Duodenal mucosa (tissue), 2 donors: ENCODE data around the gene PTPRG.

ENCODE experiments used
- H3K27ac ChIP-seq: one replicate; pipeline ENCODE4 v1.7.0; 2013; ENCODE audit warnings: low read depth, low read length
- H3K27me3 ChIP-seq, 2 donors: one replicate each; pipeline ENCODE4 v1.7.0; 2013; ENCODE audit warnings: low read length in 2 of 2, control low read depth in 1 of 2; ENCODE audit not compliant: insufficient read depth in 2 of 2, control insufficient read depth in 1 of 2
- H3K36me3 ChIP-seq, 2 donors: one replicate each; pipeline ENCODE4 v1.7.0; 2013; ENCODE audit warnings: low read length in 2 of 2, control low read depth in 1 of 2; ENCODE audit not compliant: insufficient read depth in 2 of 2, control insufficient read depth in 1 of 2
- H3K4me1 ChIP-seq, 2 donors: one replicate each; pipeline ENCODE4 v1.7.0; 2013; ENCODE audit warnings: low read length in 2 of 2, control low read depth in 1 of 2; ENCODE audit not compliant: insufficient read depth in 2 of 2, control insufficient read depth in 1 of 2
- H3K4me3 ChIP-seq, 2 donors: one replicate each; pipeline ENCODE4 v1.7.0; 2013; ENCODE audit warnings: low read length in 2 of 2, low read depth in 1 of 2
- H3K9ac ChIP-seq, 2 donors: one replicate each; pipeline ENCODE4 v1.7.0; 2013; ENCODE audit warnings: low read length in 2 of 2, low read depth in 1 of 2
- H3K9me3 ChIP-seq, 2 donors: one replicate each; pipeline ENCODE4 v1.7.0; 2013; ENCODE audit warnings: low read length in 2 of 2, control low read depth in 1 of 2; ENCODE audit not compliant: control insufficient read depth in 1 of 2

The PTPRG gene

DNA sequence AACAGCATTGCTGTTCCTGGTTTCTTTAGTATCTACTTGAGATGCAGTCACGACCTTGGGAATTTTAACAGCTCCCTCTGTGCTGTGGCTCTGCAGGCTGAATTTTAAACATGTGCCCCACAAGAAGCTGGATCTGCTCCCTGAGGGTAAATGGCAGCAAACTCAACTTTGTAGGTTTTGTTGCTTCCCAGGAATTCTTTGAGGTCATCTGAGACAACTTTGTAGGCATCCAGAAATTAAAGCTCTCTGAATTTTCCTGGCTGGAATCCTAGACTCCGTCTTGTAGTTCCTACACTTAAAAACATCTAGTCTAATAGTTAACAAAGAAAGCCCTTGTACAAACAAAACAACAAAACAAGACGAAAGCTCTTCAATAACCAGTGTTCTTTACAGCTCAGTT lies 445.7 kb downstream of the PTPRG start:
- Histone ChIP-seq H3K36me3 (peaks cover 2 to 3% of the 10 kb centered on the region in 2 donors), H3K9ac (no peak overlapping the region), H3K4me1 (no peaks in the 10 kb centered on the region), H3K4me3 (no peak overlapping the region), H3K27me3 (no peaks in the 10 kb centered on the region), H3K27ac (no peak overlapping the region), H3K9me3 (no peaks in the 10 kb centered on the region)

GRCh38 chr3:62010989-62011388 lies 449.6 kb downstream of the PTPRG start:
- Histone ChIP-seq H3K27ac (no peak overlapping the region), H3K9me3 (no peaks in the 10 kb centered on the region), H3K4me1 (no peaks in the 10 kb centered on the region), H3K36me3 (peaks cover 0 to 3% of the 10 kb centered on the region in 2 donors), H3K9ac (no peak overlapping the region), H3K4me3 (no peak overlapping the region), H3K27me3 (no peaks in the 10 kb centered on the region)

DNA sequence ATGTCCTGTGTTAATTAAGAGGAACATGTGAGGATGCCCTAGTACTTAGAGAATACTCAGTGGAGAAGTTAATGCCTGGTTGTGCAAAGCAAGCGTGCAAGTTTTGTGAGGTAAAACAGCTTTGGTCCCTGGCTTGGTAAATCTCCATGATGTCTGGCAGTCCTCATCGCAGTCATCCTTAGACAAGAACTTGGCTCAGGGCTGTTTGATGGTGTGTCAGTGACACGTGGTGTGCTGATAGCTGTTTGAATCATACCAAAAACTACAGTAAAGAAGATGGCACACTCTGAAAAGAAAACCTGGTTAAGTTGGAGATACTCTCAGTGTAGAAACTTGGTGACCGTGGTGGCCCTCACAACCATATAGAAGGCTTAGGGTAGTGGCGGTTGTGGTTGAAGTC lies 450.3 kb downstream of the PTPRG start:
- Histone ChIP-seq H3K27me3 (no peaks in the 10 kb centered on the region), H3K9ac (no peak overlapping the region), H3K4me1 (no peaks in the 10 kb centered on the region), H3K4me3 (no peak overlapping the region), H3K9me3 (no peaks in the 10 kb centered on the region), H3K36me3 (peaks cover 0 to 3% of the 10 kb centered on the region in 2 donors), H3K27ac (no peak overlapping the region)

GRCh38 chr3:62013951-62014350 lies 452.6 kb downstream of the PTPRG start:
- no peak overlapping the region for H3K4me3 ChIP-seq
- H3K4me1 ChIP-seq = no peaks in the 10 kb centered on the region
- no peak overlapping the region for H3K27ac ChIP-seq
- no peaks in the 10 kb centered on the region for H3K9me3 ChIP-seq
- H3K27me3 ChIP-seq = no peaks in the 10 kb centered on the region
- no peak overlapping the region for H3K9ac ChIP-seq
- H3K36me3 ChIP-seq = peaks cover 0 to 3% of the 10 kb centered on the region in 2 donors

- H3K36me3 ChIP-seq = no peaks in the 10 kb centered on the region
- H3K27me3 ChIP-seq = no peaks in the 10 kb centered on the region
- H3K9ac ChIP-seq = no peak overlapping the region
- H3K4me3 ChIP-seq = no peak overlapping the region
- H3K27ac ChIP-seq = no peak overlapping the region
- H3K9me3 ChIP-seq = no peaks in the 10 kb centered on the region
- H3K4me1 ChIP-seq = no peaks in the 10 kb centered on the region
Measured at GRCh38 chr3:62015111-62015510, 453.7 kb downstream of the PTPRG start.

DNA sequence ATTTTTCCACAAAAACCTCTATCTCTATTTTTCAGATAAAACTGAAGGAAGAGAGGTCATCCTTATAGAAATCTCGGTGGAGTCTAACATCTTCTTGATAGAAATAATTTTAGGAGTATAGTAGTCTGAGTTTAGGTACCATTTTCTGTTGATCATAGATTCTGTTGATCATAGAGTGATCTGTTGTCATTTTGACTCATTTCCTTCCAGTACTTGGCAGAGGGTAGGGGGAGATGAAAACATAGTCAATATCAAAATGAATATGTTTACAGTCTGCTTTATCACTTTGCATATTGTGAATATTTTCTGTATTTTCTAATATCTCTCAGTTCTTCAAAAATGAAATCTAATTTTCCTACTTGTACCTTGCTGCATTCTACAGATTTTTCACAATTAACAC lies 458.5 kb downstream of the PTPRG start:
- Histone ChIP-seq H3K4me1 (no peaks in the 10 kb centered on the region), H3K9me3 (no peaks in the 10 kb centered on the region), H3K27ac (no peak overlapping the region), H3K4me3 (no peak overlapping the region), H3K9ac (no peak overlapping the region), H3K36me3 (no peaks in the 10 kb centered on the region), H3K27me3 (no peaks in the 10 kb centered on the region)

- H3K4me3 ChIP-seq = no peak overlapping the region
- no peak overlapping the region for H3K27ac ChIP-seq
- no peaks in the 10 kb centered on the region for H3K9me3 ChIP-seq
- H3K36me3 ChIP-seq = no peaks in the 10 kb centered on the region
- H3K4me1 ChIP-seq = no peaks in the 10 kb centered on the region
- H3K9ac ChIP-seq = no peak overlapping the region
- no peaks in the 10 kb centered on the region for H3K27me3 ChIP-seq
Measured at GRCh38 chr3:62020706-62021105, 459.3 kb downstream of the PTPRG start.

- Histone ChIP-seq H3K9me3 (no peaks in the 10 kb centered on the region), H3K9ac (no peak overlapping the region), H3K27me3 (no peaks in the 10 kb centered on the region), H3K36me3 (no peaks in the 10 kb centered on the region), H3K27ac (no peak overlapping the region), H3K4me3 (no peak overlapping the region), H3K4me1 (no peaks in the 10 kb centered on the region)
Measured at GRCh38 chr3:62022312-62022711, 460.9 kb downstream of the PTPRG start.

GRCh38 chr3:62024882-62025281 lies 463.5 kb downstream of the PTPRG start:
- Histone ChIP-seq H3K9me3 (no peaks in the 10 kb centered on the region), H3K4me1 (no peaks in the 10 kb centered on the region), H3K36me3 (no peaks in the 10 kb centered on the region), H3K27ac (no peak overlapping the region), H3K9ac (no peak overlapping the region), H3K27me3 (no peaks in the 10 kb centered on the region), H3K4me3 (no peak overlapping the region)

- Histone ChIP-seq H3K27ac (no peak overlapping the region), H3K27me3 (no peaks in the 10 kb centered on the region), H3K4me1 (no peaks in the 10 kb centered on the region), H3K4me3 (no peak overlapping the region), H3K36me3 (no peaks in the 10 kb centered on the region), H3K9me3 (no peaks in the 10 kb centered on the region), H3K9ac (no peak overlapping the region)
Measured at GRCh38 chr3:62025913-62026312, 464.5 kb downstream of the PTPRG start.

DNA sequence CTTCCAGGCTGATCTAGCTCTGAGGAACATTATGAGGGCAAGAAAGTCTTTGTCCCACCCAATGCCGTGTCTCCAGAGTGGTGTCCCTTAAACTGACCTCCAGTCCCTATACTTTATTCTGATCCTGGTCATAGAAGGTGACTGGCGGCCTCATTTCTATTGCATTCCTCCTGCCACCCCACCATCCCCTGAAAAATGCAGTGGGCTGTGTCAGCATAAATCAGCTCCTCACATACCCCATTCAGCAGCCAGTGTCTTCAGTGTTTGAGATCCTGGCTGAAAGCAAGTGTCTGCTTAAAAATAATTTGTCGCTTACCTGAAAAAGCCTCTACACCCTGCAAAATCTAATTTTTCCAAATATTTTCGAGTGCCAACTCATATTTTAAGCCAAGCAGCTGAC lies 465.9 kb downstream of the PTPRG start:
- no peaks in the 10 kb centered on the region for H3K9me3 ChIP-seq
- no peak overlapping the region for H3K4me3 ChIP-seq
- H3K9ac ChIP-seq = no peak overlapping the region
- no peaks in the 10 kb centered on the region for H3K27me3 ChIP-seq
- H3K4me1 ChIP-seq = no peaks in the 10 kb centered on the region
- H3K27ac ChIP-seq = no peak overlapping the region
- H3K36me3 ChIP-seq = no peaks in the 10 kb centered on the region
